TTC549 (cell line): ENCODE measurements around the gene TRAM2.

Source experiments
- FAIRE-seq: peaks from 2 replicates; lab custom pipeline; 2012; peaks lifted over from hg19 to GRCh38; lab: Jason Lieb, UNC

The TRAM2 gene

DNA sequence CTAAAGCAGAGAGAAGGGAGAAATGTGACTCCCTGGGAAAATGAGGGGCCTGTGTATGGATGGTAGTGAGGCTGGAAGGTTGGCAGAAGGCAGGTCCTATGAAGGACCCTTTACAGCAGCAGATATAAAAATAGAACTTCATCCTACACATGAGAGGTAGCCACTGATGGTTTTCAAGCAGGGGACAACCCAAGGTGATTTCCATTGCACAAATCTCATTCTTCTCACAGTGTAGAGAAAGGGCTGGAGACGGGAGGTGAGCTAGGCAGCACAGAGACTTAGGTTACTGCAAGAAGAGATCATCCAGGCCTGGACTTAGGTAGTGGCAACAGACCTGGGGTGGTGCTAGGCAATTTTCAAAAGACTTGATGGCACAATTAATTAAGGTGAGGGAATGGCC, 30.7 kb downstream of the TRAM2 start:
- no peak for FAIRE-seq

DNA sequence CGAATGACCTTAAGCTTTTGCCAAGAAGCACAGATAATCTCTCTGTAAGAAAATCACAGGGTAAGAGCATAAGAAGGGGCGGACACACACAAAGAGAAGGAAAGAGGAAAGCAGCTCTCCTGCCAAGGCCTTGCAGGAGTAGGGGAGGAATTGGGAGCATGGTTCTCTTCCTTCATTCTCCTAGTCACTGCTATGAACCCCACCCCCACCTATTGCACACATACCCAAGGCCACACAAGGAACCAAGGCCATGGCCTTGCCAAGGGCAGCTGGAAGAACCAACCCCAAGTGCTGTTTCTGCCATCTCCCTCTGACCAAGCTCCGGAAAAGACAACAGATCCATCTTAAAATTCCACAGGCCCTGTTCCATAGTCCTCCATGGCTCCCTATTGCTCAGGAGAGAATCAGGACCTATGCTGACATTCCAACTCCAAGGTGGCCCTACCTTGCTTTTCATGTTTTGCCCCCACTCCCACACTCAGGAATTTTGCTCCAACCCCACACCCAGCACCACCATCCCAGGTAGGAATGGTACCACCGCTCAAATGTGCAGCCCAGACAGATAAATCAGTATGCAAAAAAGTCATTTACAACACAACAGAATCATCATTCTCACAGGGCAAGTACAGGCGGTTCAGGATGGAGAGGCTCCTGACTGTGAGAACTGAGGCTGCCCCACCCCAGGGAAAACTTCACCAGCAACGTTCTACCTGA, 31.3 kb downstream of the TRAM2 start:
- FAIRE-seq = no peak

DNA sequence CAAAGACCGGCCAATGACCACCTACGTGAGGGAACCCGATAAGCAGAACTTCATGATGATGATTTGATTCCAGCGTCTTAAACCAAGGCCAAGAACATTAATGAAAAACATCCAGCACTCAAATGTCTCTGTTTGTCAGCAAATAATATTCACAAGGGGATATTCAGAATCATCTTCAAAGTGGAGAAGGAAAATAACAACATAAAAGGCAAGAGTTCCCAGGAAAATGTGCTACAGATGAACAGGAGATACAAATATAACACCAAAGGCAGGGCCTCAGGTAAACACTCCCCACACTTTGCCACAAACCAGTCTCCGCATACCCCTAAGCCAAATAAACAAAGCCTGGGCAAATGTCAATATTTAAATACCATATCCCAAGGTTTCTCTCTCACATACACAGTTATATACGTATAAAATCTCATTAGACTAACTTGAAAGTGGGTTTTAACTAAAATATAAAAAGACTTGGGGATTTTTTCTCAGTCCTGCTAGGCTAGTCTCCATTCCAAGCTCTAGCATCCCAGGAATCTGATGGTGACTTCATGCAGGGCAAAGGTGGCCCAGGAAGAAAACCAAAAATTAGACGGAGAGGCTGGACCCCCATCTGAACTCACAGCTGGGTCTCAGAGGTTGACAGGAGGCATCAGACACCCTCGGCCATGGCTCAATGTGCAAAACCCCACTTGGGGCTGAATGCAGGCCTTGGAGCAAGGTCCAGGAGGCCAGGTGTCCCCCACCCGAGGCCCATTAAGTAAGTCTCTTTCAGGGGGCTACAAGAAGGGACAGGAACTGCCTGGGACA, 32.1 kb downstream of the TRAM2 start:
- FAIRE-seq = no peak

DNA sequence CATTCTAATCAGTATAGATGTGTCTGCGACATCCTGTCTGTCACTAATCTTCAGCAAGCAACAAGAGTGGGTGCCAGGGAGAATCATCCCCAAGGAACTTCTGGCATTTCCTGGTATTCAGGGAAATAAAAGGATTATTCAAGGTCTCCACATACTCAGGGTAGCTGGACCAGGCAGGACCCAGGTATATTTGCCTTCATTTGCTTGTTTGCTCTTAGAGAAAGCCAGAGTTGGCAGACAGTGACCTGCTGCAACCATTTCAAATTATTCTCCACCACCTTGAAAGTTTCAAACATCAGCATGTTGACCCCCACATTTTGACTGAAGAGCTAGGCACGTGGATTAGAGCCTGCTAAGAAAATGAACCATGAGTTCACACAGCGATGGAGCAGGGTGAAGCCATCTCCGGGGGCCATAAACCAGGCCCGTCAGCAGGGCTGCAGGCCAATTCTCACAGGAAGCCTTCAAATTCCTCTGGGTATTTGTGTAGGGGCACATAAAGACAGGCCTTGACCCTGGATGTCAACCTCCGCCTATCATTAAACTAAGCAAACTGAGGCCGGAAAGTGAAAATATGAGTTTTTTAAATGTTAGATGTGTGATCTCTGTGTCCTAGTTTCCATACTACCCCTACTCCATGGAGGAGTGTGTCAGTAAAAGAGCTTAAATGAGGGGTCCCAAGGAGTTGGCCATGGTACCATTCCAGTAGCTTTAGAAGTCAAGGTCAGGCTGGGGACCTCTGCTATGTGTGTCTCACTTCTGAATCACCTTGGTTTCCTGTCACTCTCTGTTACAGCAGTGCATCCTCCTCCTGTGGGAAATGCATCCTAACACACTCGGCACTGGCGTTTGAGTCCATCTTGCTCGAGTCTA, 32.9 kb downstream of the TRAM2 start:
- FAIRE-seq = no peak

DNA sequence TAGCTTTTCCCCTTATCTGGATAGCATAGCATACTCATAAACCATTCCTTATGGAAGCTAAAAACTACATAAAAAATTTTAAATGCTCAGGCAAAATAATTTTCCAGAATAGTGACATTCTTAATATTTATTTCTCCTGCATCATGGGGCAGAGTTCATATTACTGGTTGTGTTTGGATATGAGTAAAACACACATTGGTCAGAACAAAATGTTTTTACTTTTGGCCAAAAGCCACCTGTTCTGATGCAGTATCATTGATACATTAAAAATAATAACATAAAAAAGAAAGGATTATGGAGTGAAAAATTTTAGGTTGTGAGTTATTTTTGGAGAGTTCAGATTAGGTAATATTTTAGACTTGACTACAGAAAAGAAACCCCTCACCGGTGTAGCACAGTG, 33.6 kb downstream of the TRAM2 start:
- no peak for FAIRE-seq

DNA sequence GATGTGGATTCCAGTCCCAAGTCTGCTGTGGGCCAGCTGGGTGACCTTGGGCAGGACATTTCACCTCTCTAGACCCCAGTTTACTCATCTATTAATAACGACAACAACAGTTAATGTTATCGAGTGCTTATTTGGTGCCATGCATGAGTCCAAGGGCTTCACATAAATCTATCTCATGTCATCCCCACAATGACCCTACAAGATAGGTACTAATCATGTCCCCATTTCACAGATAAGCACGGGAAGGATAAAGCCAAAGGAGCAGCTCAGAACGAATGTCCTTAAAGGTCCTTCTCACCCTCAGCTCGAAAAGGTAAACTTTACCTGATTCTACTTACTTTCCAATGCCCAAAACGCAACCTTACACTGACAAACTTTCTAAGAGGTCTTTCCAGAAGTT, 35.7 kb downstream of the TRAM2 start:
- no peak for FAIRE-seq

DNA sequence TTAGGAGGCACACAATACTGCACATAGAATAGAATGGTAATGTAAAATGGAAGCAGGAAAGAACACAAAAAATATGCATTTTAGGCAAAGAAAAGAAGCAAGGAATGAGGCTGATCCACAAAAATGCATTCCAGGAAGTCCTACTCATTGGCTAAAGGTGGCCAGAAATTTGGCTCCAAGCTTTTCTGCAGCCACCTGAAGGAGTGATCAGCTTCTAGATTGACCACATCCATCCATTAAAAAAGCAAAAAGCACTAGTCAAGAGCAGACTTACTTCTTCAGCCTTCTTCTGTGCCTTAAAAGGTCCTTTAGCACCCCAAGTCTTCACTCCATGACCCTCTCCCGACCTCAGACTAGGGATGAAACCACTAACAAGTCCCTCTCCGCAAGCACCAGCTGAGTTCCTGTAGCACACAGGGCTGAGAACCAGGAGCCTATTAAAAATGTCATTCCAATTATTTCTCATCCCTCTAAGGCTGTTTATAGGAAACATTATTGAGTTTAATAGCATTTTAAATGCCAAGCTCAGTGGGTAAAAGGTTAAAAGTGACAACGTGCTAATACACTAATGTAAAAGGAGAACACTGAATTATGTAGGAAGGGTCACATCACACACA, 36.5 kb downstream of the TRAM2 start:
- FAIRE-seq = no peak

DNA sequence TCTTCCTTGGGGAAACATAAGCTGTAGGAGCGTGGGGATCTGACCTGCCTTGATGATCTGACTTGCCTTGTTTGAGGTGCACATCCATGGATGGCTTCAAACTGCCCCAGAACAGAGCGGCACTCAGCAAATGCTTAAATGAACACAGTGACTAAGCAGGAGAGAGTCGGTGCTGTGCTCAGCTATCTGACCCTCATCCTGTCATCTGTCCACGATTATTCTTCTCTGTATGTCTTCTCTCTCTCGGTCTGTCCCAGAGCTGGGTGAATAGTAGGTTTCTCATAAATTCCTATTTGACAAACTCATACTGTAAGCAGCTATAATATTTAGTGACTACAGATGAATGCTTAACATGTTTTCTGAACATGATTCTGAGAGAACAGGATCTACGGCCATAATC, 37.3 kb downstream of the TRAM2 start:
- FAIRE-seq = no peak

DNA sequence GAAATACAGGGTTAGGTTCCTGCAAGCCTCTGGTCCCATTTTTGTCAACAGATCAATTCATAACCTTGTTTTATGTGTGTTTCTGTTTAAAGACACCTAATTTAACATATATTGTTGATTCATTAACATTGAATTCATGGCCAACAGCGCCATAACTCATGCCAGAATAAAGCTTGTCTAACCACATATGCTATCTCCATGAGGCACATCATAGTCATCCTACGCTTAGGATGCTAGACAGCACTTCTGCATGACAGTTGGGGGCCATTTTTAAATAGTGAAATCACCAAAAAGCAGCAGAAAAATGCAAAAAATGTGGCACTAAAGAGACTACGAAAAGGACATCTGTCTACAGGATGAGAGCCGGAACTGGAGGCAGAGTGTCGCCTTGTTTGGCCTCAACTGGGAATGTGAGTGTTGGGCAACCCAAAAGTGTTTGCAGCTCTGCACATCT, 37.9 kb downstream of the TRAM2 start:
- FAIRE-seq = no peak

DNA sequence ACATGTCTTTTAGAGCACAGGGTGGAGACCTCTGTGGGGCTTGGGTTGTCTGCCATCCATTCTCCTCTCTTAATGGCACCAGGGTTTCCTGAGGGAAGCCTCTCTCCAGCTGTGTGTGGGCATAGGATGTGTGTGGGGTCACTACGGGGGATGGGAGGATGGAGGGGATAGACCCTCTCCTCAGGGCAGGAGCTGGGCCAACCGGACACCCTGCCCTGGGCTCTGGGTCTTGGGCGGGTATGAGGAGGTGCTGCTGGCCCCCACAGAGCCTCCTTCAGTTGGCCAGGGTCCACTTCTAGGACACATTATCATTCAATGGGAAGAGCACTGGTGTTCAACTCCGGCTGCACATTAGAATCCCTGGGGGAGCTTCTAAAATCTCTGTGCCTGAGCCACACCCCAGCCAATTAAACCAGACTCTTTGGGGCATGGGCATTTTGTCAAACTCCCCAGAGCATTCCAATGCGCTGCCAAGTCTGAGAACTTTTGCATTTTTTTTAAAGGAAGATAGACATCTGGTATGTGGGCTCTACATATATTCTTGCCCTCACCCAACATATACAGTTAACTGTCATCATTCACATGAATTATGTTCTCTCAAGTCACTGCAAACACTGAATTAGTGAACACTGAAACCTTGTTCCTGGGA, 38.5 kb downstream of the TRAM2 start:
- no peak for FAIRE-seq

DNA sequence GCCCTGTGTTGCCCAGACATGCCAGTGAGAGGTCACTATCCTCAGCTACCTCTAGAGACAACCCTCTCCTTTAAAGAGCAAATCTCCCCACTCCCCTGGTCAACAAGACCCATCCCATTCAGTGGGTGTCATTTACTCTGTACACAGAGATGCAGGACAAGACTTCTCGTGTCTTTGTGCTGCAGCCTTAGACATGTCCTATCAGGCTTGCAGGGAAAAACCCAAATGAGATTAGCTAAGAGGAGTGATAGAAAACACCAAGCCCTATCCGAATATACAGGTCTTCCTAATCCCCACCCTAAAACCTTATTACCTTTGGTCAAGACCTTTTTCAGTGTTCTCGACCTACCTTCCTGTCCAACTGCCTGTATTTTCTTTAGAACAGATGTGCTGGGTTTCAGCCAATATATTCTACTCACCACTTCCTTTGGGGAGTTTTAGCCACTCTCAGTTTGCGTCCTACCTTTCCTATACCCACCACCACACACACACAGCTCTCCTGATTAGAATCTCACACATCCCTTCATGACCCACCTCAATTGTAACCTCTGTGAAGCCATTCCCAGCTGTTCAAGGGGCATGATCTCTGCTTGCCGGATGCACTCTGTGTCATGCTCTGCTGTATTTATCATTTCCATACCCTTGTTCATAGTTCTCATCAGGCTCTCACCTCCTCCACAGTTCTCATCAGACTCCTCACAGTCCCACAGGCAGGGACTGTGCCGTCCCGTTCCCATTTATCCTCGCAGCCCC, 39.7 kb downstream of the TRAM2 start:
- no peak for FAIRE-seq

DNA sequence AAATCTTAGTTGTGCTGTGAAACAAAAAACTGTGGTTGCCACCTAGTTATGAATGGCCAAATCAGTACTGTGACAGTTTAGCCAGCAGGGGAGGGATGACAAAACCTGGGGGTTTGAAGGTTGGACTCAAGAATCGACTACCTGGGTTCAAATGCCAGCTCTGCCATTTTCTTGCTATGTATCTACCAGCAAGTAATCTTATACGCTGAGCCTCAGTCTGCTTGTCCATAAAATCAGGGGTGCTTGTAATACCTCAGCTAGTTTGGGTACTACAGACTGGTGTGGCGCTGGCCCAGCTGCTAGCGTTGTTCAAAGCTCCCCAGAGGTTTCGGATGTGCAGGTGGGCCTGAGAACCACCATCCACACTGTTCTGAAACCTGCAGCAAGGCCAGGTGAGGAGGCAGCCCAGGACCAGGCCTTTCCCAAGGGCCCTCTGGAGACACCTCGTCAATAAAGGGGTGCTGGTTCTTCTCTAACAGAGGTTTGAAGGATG, 40.4 kb downstream of the TRAM2 start:
- FAIRE-seq = no peak

DNA sequence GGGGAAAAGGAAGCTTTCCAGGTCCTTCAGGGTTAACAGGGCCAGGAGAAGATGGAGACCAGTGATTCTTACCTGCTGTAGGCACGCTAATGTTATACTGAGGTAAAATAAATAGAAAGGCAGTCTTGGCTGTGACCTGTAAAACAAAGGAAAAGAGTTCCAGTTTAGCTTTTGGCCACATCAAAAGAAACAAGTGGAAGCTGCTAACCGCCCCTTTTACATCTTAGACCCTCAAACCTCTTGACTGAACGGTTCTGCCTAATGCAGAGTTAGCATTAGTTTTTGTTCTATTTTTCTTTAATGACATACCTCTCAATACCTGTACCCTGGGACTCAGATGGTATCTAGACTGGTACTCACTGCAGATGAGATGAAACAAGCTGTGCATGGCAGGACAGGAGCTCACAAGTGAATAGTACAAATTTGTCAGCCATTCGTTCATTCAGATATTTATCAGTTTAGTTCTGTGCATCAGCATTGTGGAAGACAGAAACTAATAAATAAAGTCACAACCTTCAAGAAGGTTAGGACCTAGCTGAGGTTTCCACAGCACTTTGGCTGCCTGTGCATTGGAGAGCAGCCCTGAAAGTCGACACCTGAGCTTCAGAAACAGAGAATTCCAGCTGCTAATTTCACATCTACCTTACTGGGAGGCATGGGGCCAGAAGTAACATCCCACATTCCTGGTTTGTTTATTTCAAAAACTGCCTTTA, 41.0 kb downstream of the TRAM2 start:
- no peak for FAIRE-seq

DNA sequence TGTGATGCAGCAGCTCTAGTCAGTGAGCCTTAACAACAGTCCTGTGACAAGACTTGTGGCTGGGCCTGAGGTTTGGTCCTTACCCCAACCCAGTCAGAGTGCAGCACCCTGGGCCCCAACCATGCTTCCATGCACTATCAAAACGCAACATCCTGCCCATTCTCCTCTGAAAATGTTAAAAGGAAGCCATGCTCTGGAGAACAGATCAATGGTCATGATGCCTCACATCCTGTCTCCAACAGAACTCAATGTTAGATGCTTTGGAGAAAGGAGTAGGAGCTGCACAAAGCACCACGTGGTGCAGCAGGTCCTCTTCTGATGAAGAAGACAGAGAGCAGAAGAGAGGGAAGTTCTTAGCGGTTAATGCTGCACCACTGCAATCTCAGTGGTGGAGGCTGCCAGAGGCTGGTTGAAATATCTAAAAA, 41.9 kb downstream of the TRAM2 start:
- FAIRE-seq = no peak

DNA sequence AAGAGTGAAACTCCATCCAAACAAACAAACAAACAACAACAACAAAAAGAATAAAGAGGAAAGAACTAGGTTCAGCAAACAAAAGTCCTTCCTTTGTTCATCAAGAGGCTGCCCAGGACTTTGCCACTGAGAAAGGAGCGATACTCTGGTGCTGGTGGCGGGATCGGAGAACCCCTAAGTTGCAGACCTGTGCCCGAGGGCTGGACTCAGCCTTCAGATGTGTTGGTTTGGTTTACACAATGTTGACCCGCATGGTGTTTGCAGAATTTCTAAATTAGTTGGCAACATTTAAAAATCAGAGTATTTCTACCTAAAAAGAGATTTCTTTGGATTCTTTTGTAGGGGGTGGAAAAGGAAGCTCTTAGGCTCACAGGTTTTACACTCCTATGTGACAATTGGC, 42.5 kb downstream of the TRAM2 start:
- FAIRE-seq = no peak

DNA sequence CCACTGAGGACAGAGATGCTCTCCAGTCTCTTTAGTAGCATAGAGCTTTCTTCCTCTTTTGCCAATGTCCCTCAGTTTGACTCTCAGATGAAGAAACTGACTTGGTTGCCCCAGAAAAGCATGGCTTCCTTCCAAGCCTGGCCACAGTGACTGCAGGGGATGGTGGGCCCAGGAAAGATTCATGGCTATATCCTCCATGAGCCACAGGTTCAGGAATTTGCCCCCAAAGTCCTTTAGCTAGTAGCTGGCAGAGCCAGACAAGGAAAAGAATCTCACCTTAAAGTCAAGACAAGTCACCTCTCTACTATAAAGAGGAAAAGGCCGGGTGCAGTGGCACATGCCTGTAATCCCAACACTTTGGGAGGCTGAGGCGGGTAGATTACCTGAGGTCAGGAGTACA, 43.4 kb downstream of the TRAM2 start:
- FAIRE-seq = no peak

DNA sequence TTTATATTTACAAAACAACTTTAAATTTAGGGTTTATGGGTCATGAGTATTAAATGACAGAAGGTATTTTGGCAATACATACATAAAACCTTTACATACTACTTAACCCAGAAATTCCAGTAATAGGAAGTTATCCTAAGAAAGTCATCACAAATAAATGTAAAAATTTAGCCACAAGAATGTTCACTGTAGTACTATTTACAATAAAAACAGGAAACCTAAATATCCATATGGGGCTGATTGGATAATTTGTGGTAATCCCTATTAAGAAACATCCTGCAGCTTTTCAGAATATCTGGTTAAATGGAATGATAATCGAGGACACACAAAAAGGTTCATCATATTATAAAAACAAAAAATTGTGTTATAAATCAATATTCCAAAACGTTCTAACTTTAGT, 44.4 kb downstream of the TRAM2 start:
- no peak for FAIRE-seq

DNA sequence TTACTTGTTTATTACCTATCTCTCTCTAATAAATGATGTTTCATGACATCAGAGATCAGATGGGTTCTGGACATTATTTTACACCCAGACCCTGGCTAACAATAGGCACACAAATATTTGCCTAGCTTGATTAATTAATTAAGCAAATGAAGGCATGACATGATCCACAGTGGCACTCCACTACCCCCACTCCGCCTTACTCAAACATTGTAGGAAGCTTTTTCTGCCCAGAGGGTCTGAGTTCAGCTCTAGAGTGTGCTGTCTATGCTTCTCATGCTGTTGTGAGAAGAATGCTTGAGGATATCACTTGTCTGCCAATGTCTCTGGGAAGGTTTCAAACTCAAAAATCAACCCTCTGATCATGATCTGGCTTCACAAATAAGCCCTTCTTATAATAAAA, 45.0 kb downstream of the TRAM2 start:
- FAIRE-seq = no peak

DNA sequence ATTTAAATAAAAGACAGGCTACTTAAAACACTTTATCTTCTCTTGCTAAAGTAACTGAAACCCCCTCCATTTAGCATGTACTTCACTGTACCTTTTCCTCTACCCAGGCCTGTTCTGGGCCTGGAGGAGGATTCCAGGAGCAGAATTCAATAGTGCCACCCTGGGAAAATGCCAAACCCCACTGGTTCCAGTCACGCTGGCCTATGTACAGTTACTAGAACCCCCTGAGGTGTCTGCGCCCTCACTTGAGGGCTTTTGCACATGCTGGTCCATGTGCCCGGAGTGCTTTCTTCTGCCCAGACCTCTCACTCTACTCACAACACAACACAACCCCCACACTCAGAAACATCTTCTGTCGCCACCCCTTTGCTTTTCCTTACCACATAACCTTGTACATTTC, 45.5 kb downstream of the TRAM2 start:
- FAIRE-seq = no peak

DNA sequence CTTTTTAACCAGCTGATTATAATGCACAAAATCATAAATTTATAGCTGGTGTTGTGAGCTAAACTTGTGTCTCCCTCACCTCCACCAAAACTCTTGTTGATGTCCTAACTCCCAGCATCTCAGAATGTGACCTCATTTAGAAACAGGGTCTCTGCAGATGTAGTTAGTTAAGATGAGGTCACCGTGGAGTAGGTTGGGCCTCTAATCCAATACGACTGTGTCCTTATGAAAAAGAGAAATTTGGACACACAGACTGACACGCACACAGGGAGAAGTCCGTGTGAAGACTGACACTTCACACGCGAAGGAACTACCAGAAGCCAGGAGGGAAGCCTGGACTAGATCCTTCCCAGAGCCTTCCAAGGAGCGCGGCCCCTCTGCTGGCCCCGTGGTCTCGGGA, 46.5 kb downstream of the TRAM2 start:
- no peak for FAIRE-seq
